Cardiac septum (tissue), 1 donor: ENCODE results near the gene LSP1. TPM values are rescaled to one million over a fixed set of nuclear protein-coding genes. Genes with fewer than 3 reads are reported as not detected.

Experiments
- DNase-seq: peaks from one replicate; pipeline ENCODE4 v3.0.0-alpha.2; 2020; ENCODE audit warnings: low spot score
- intact Hi-C: fragments of 100-400 bp; cut with DNase I; formaldehyde crosslinking; loops from one replicate; pipeline ENCODE4 v1.14.0; 2022
- total RNA-seq: library from RNA; stranded (reverse); fragmentation: NEBNext Ultra II Directional; extraction: Animal tissue kit (Norgen Biotek cat#: 25700); gene quantifications from one replicate; pipeline ENCODE4 v1.2.1, GENCODE V29; 2021
- donor health status: DM: no; HTN: no; CAD: no.

LSP1 gene
- total RNA-seq, 1 donor from 2014 or later, result 35.1 TPM

DNA sequence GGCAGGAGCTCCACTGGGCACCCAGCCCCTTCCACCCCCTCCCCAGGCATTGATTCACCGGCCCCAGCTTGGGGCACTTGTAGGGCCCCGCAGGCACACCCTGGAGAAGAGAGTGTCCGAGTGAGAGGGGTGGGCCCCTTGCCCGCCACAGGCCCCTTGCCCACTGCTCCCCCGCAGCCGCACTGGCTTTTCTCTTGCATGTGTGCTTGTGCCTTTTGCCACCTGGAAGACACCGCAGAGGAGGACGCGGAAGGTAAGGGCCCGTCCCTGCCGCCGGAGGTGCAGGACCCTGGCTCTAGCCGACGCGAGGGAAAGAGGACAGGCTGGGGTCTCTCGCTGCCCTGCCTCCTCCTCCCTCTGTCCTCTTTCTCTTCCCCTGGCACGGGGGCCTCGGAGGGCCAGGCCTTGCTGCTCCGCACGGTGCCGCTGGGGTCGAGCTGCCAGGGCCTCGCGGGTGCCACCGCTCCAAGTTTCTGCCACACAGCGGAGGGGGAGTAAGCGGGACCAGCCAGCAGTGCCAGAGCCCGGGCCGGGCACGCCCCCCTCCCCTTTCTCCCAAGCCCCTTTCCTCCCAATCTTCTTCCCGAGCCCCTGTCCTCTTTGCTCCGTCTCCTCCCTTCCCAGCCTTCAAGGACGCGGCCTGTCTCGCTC, 76.1 kb downstream of the LSP1 start:
- intact Hi-C loops, result no loop called here
- DNase-seq, result no peak

- intact Hi-C loops, result no loop called here
- peak; percentile 59 for DNase-seq
These were observed 77.0 kb downstream of the LSP1 start for GRCh38 chr11:1929621-1930461.

- DNase-seq, result no peak
- intact Hi-C loops, result no loop called here
These were observed 77.6 kb downstream of the LSP1 start for GRCh38 chr11:1930462-1930830.

DNA sequence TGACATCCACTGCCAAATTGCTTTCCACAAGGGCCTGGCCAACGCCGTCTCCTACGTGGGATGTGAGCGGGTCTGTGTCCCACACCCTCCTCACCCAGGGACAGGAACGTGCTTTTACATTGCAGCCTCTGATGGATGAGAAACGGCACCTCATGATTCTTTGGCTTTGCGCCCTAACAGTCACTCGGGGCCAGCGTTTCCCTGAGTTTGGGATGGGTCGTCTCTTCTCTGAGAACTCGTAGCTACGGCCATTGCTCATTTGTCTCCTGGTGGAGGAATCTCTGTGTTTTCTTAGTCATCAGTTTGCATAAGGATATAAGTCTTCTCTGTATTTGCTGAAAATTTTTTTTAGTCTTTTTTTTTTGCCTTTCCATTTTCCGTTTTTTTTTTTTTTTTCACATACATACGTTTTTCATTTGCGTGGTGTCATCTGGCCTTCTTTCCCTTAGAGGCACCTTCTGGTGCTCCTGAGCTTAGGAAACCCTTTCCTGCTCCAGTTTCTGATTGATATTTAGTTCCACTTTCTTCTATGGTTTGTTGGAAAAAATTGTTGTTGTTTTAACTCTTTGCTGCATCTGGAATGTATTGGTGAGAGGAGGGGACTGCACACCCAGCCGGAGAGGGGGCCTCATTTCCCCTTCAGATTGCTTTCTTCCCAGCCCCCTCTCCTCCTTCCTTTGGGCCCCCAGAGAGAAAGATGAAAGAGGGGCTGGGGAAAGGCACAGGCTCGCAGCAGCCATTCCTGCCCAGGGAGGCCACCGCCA, 78.6 kb downstream of the LSP1 start:
- intact Hi-C loops, result loop anchor here (2.0 kb wide), 1 partner anchor 19 kb away; no protein-coding TSS in a partner anchor
- DNase-seq, result peak; percentile 73

DNA sequence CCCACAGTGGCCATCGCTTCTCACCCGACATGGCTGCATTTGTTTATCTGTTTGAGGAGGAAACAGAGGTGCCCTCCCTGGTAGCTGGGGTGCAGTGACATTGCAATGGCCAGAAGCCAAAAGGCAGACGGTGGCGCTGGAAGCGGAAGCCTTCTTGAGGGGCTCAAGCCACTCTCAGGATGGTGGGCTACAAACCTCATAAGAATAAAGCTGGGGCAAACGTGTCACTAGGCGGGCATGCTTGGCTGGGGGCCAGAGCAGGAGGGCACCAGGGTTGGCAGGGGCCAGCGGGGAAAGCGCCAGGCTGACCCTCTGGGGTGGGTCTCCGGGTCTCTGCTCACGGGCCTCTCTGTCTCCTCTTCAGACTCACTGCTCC, 79.2 kb downstream of the LSP1 start:
- no peak for DNase-seq
- intact Hi-C loops, result loop anchor here (2.0 kb wide), 1 partner anchor 19 kb away; no protein-coding TSS in a partner anchor

DNA sequence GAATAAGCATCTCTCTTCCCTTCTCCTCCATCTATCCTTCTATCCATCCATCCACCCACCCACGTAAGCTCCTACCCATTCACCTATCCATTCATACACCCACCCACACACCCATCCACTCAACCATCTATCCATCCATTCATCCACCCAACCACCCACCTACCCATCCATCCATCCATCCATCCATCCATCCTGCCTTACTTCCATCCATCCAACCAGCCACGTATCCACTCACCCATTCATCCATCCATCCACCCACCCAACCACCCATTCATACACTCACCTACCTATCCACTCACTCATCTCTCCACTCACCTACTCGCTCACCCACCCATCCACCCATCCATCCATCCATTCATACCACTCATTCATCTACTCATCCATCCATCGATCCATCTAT, 79.8 kb downstream of the LSP1 start:
- no peak for DNase-seq

DNA sequence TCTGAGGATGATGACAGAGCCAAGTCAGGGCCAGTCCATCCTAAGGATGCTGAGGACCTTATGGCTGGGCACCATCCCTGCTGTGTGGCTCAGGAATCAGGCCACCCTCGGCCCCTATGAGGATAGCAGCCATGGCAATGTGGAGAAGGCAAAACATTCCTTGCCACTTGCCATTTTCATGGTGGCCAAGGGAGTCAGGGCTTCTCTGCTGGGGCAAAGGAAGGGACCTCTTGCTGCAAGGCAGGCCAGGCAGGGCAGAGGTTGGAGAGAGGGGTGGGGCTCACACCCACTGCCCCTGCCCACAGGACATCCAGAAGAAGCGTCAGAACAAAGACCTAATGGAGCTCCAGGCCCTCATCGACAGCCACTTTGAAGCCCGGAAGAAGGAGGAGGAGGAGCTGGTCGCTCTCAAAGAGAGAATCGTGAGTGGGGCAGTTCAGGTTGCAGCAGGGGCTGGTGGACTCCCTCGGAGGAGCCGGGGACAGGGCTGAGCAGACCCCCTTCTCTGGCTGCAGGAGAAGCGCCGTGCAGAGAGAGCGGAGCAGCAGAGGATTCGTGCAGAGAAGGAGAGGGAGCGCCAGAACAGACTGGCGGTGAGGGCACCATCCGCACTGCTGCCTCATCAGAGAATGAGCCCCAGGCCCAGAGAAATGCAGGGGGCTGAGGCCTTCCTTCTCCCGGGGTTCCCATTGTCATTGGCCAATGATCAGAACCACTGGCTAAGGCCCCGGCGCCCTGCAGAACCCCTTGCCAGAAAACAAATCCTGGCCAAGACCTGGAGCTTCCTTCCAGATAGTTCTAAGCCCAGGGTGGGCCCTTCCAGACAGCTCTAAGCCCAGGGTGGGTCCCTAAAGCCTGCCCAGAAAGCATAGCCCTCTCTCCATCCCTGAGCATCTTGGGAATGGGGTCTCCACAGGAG, 80.8 kb downstream of the LSP1 start:
- intact Hi-C loops, result loop anchor here (2.0 kb wide), 1 partner anchor 21 kb away; no protein-coding TSS in a partner anchor

More for the DNA sequence above, 79.8 kb downstream of the LSP1 start:
- intact Hi-C loops, result loop anchor here (2.0 kb wide), 1 partner anchor 20 kb away; no protein-coding TSS in a partner anchor

DNA sequence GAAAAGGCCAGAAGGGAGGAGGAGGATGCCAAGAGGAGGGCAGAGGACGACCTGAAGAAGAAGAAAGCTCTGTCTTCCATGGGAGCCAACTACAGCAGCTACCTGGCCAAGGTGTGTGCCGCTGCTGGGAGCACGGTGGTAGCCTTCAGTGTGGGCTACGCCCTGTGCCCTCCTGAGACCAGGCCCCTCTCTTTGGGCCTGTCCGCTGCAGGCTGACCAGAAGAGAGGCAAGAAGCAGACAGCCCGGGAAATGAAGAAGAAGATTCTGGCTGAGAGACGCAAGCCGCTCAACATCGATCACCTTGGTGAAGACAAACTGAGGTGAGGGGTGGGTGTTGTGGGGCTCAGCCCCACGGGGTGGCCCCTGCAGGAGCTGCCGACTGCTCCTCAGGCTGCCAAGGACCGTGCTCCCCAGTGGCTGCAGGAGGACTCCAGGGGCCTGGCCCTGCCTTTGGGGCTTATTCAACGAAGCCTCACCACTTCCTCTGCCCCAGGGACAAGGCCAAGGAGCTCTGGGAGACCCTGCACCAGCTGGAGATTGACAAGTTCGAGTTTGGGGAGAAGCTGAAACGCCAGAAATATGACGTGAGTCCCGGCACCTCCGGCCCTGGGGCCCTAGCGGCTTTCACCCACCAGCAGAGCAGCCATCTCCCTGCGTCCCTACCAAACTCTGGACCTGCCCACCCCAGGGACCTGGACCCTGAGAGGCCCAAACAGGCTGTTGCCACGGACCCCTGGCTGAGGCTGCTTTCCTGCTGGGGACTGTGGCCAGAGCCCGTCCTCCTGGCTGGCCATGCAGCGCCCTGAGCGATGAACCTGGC, 81.7 kb downstream of the LSP1 start:
- intact Hi-C loops, result no loop called here
- DNase-seq, result peak; percentile 71

More for the DNA sequence above, 80.8 kb downstream of the LSP1 start:
- DNase-seq, result no peak

DNA sequence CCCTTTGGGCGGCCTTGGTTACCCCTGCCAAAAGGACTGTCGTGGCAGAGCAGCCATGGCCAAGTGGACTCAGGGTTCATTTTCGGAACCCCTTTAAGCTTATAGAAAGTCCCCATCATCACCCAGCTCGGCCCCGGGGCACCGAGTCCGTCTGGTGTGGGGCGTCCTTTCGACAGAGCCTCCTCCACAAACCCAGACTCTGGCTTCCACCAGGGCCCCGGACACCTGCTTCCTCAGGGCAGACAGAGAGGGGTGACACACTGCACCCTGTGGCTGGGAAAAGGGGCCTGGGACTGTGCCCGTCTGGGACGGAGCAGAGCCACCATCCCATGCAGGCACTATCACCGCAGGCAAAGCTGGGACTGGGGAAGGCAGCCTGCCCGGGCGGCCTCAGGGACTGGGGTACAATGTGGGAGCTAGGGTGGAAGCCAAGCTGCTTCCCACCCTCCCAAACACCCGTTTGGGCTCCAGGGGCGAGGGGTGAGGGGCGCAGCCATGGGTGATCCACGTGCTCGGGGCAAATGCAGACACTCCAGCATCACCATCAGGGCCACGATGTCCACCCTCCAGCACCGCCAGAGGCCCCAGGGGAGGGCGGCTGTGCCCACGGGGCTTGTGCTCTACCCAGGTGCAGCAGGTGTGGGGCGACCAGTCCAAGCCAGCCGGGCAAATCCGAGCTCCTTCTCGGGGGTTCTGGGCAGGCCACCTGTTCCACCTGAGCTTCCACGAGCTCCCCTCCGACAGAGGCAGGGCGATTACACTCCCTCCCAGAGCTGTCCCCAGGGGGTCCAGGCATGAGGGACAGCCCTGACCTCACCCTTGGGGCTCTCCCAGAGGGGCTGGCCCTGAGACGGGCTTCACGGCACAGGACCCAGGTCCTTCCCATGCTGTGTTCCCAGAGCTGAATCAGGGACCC, 82.5 kb downstream of the LSP1 start:
- intact Hi-C loops, result no loop called here
- DNase-seq, result peak; percentile 72

DNA sequence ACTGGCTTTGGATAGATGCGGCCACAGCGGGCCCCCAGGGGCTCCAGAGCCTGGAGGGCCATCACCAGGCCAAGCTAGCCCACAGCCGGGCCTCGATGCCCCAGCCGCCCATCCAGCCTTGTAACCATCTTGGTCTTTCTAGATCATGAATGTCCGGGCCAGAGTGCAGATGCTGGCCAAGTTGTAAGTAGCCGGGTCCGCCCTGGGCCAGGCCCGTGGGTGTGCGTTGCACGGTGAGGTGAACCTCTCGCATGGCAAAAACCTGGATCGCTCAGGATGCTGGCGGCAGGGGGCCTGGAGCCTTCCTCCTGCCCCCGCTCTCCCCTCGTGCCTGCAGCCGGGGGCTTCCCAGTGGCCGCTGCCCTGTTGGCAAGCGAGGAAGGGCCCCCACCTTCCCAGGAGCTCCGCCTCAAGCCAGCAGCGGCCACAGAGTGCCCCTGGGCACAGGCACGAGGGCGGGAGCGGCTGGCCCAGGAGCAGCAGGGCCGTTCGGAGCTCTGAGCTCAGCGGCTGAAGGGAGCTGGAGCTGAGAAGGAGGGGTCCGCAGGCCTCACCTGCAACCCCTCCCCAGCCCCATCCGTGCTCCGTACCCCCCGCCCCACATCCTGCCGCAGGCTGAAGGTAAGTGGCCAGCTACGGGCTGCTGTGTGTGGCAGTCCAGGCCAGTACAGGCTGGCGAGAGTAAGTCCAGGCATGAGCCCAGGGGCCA, 83.3 kb downstream of the LSP1 start:
- DNase-seq, result peak; percentile 72

DNA sequence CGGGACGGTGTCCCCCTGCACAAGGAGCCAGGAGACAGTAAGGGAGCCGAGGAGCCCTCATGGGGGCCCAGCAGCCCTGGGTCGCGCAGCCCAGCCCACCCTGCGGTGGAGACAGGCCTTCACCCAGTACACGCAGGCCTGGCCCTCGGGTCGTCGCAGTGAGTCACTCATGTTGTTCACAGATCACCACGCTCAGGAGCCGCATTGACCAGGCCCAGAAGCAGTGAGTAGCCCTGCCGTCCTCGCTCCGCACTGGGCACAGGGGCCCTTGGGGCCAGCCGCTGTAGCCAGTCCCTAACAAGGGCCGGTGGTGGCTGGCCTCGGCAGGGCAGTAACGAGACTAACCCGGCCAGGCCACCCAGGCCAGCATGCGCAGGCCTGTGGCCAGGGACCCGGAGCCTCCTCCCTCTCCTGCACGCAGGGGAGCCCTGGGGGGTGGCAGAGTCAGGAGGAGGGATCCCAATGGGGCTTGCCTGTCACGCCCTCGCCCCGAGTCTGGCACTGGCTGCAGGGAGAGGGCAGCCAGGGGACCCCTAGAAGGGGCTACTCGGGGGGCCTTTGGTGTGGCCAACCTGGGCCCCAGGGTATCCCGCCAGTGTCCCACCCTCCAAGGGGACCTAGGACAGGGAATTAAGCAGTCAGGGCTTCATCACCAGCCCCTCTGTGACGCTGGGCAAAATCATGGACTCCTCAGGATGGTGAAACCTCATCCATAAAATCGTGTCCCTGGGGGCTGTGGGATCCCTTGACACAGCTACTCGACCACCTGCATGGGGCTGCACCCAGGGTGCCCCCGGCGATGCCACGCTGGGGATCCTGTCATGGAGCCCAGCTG, 84.1 kb downstream of the LSP1 start:
- peak; percentile 66 for DNase-seq
- intact Hi-C loops, result no loop called here

More for the DNA sequence above, 83.3 kb downstream of the LSP1 start:
- intact Hi-C loops, result no loop called here

GRCh38 chr11:1937616-1938342, 84.9 kb downstream of the LSP1 start:
- intact Hi-C loops, result no loop called here
- peak; percentile 46 for DNase-seq

DNA sequence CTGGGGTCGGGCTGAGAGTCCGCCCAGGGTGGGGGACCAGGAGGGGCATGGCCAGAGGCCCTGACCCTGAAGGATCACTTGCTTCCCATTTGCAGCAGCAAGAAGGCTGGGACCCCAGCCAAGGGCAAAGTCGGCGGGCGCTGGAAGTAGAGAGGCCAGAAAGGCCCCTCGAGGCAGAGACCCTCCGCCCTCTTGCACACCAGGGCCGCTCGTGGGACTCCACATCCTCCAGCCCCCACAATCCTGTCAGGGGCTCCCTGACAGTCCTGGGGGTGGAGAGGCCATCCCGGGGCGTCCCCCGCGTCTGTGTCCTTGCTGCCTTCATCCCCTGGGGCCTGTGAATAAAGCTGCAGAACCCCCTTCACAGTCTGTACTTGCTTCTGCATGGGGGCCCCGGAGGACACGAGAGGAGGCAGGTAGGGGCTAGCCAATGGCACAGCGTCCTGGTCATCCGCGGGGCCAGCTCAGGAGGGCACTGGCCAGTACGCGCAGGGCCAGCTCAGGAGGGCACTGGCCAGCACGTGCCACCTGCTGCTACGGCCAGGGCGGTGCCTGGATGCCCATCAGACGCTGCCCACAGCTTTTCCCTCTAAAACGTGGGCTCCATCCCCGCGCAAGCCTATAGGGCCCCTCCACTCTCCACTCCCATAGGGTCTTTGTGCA, 85.6 kb downstream of the LSP1 start:
- intact Hi-C loops, result no loop called here
- peak; percentile 64 for DNase-seq

GRCh38 chr11:1939006-1939625, 86.2 kb downstream of the LSP1 start:
- intact Hi-C loops, result no loop called here
- peak; percentile 55 for DNase-seq
